Lower lobe of right lung (tissue), 2 donors: ENCODE results near the gene BACH1. TPM values are rescaled to one million over a fixed set of nuclear protein-coding genes. Genes with fewer than 3 reads are reported as not detected.

Source experiments
- ATAC-seq, 2 donors: fragments of 200-7000 bp; cut with Tn5 transposase; one replicate each; pipeline ENCODE4 v1.9.1; 2020 to 2022; ENCODE audit warnings: mild to moderate bottlenecking in 2 of 2, moderate library complexity in 2 of 2
- DNase-seq: peaks from one replicate; pipeline ENCODE4 v3.0.0-alpha.2; 2020
- H3K27ac ChIP-seq: fragments of 200-600 bp; one replicate; pipeline ENCODE4 v1.8.0; 2022
- H3K27me3 ChIP-seq: fragments of 200-600 bp; one replicate; pipeline ENCODE4 v1.8.0; 2022; ENCODE audit warnings: low read depth
- H3K36me3 ChIP-seq: fragments of 200-600 bp; one replicate; pipeline ENCODE4 v1.8.0; 2022; ENCODE audit warnings: mild to moderate bottlenecking
- H3K4me1 ChIP-seq: fragments of 200-600 bp; one replicate; pipeline ENCODE4 v1.8.0; 2022
- H3K4me3 ChIP-seq: fragments of 200-600 bp; one replicate; pipeline ENCODE4 v1.8.0; 2022; ENCODE audit warnings: mild to moderate bottlenecking
- H3K9me3 ChIP-seq: fragments of 200-600 bp; one replicate; pipeline ENCODE4 v1.8.0; 2022
- intact Hi-C: fragments of 100-400 bp; cut with DNase I; formaldehyde crosslinking; loops from one replicate; pipeline ENCODE4 v1.11.0; 2022
- total RNA-seq: library from RNA; stranded (reverse); fragmentation: NEBNext Ultra II Directional; extraction: Animal tissue kit (Norgen Biotek cat#: 25700); gene quantifications from one replicate; pipeline ENCODE4 v1.2.1, GENCODE V29; 2021
- TF ChIP-seq, protein P1 (sequence below): fragments of 200-600 bp; IDR thresholded peaks from one replicate; pipeline ENCODE4 v1.8.0; 2022; ENCODE audit warnings: antibody characterized with exemption, mild to moderate bottlenecking
- donor health status: DM: no; HTN: yes; CAD: no; lungs with severe emphysema.

The BACH1 gene
- total RNA-seq, 1 donor from 2014 or later = 148 TPM

DNA sequence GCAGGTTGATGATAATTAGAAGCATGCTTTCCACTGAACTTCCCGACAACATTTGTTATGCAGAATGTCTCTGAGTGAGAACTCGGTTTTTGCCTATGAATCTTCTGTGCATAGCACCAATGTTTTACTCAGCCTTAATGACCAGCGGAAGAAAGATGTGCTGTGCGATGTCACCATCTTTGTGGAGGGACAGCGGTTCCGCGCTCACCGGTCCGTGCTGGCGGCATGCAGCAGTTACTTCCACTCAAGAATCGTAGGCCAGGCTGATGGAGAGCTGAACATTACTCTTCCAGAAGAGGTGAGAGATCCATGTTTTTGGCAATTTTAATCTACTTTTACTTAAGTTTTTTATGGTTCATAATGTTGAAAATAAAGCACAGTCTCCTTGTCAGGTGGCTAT lies 22.5 kb downstream of the BACH1 start:
- peaks cover 43% of the 10 kb centered on the region for H3K4me1 ChIP-seq
- ATAC-seq (no peak), DNase-seq (no peak)
- H3K4me3 ChIP-seq = no peak overlapping the region
- no peaks in the 10 kb centered on the region for H3K9me3 ChIP-seq
- intact Hi-C loops = no loop called here
- no peak overlapping the region for H3K27ac ChIP-seq
- TF ChIP-seq, protein P1, sequence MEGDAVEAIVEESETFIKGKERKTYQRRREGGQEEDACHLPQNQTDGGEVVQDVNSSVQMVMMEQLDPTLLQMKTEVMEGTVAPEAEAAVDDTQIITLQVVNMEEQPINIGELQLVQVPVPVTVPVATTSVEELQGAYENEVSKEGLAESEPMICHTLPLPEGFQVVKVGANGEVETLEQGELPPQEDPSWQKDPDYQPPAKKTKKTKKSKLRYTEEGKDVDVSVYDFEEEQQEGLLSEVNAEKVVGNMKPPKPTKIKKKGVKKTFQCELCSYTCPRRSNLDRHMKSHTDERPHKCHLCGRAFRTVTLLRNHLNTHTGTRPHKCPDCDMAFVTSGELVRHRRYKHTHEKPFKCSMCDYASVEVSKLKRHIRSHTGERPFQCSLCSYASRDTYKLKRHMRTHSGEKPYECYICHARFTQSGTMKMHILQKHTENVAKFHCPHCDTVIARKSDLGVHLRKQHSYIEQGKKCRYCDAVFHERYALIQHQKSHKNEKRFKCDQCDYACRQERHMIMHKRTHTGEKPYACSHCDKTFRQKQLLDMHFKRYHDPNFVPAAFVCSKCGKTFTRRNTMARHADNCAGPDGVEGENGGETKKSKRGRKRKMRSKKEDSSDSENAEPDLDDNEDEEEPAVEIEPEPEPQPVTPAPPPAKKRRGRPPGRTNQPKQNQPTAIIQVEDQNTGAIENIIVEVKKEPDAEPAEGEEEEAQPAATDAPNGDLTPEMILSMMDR = no peak
- H3K36me3 ChIP-seq = peaks cover 34% of the 10 kb centered on the region
- no peaks in the 10 kb centered on the region for H3K27me3 ChIP-seq

DNA sequence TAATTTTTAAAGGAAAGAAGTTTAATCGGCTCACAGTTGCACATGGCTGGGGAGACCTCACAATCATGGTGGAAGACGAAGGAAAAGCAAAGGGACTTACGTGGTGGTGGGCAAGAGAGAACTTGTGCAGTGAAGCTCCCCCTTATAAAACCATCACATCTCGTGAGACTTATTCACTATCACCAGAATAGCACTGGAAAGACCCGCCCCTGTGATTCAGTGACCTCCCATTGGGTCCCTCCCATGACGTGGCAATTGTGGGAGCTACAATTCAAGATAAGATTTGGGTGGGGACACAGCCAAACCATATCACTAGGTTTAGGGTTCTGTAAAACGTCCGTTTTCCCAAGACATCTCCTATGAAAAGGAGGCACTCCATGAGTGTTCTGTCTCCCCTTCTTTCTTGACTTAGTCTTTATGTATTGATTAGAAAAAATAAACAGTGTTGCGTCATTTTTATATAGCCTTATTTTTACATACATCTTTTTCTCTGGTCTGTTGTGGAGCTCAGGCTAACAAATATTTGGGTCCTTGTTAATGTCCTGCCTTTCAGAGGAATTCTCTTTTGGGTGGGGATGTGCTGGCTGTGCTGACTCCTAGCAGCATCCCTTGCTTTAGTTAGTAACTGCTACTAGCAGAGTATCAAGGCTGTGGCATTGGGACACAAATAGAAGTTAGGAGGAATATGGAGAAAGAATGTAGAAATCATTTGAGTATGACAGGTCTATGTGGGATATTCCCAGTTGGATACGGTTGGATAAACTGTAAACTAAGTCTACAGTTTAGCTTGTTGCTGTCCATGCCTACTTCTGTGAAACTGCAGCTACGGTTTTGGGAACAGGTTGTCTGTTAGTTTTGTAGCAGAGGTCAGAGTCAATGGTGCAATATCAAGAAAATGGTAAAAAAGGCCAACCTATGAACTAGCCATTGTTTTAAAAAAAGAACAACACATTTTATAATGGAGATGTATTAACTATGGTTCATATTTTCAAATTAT lies 23.5 kb downstream of the BACH1 start:
- Histone ChIP-seq H3K4me3 (no peak overlapping the region), H3K27me3 (no peaks in the 10 kb centered on the region), H3K9me3 (no peaks in the 10 kb centered on the region), H3K27ac (no peak overlapping the region), H3K36me3 (peaks cover 44% of the 10 kb centered on the region), H3K4me1 (peaks cover 34% of the 10 kb centered on the region)
- ATAC-seq (no peak), DNase-seq (no peak)
- intact Hi-C loops = no loop called here
- TF ChIP-seq, protein P1 = no peak

DNA sequence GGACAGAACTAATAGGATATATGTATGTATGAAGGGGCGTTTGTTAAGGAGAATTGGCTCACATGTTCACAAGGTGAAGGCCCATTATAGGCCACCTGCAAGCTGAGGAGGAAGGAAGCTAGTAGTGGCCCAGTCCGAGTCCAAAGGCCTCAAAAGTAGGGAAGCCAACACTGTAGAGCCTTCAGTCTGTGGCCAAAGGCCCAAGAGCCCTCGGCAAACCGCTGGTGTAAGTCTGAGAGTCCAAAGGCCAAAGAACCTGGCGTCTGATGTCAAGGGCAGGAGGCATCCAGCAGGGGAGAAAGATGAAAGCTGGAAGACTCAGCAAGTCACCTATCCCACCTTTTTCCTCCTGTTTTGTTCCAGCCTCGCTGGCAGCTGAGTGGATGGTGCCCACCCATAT lies 24.5 kb downstream of the BACH1 start:
- Histone ChIP-seq H3K4me3 (no peak overlapping the region), H3K36me3 (peaks cover 53% of the 10 kb centered on the region), H3K9me3 (no peaks in the 10 kb centered on the region), H3K4me1 (peaks cover 25% of the 10 kb centered on the region), H3K27ac (no peak overlapping the region), H3K27me3 (no peaks in the 10 kb centered on the region)
- intact Hi-C loops = no loop called here
- TF ChIP-seq, protein P1 = no peak
- ATAC-seq (no peak), DNase-seq (no peak)

DNA sequence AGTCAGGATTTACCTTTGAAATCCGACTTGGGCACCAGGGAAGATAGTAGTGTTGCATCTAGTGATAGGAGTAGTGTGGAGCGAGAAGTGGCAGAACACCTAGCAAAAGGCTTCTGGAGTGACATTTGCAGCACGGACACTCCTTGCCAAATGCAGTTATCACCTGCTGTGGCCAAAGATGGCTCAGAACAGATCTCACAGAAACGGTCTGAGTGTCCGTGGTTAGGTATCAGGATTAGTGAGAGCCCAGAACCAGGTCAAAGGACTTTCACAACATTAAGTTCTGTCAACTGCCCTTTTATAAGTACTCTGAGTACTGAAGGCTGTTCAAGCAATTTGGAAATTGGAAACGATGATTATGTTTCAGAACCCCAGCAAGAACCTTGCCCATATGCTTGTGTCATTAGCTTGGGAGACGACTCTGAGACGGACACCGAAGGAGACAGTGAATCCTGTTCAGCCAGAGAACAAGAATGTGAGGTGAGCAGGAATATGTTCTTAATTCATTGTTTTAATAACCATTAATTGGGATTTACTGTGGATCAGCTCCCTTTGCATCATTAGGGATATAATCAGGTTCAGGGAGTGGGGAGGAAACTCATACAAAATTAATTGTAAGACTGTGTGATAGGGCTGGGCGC lies 28.3 kb downstream of the BACH1 start:
- no peak for ATAC-seq
- DNase-seq = no peak
- H3K27me3 ChIP-seq = no peaks in the 10 kb centered on the region
- H3K4me3 ChIP-seq = no peak overlapping the region
- peaks cover 70% of the 10 kb centered on the region for H3K36me3 ChIP-seq
- no peak overlapping the region for H3K27ac ChIP-seq
- H3K9me3 ChIP-seq = no peaks in the 10 kb centered on the region
- intact Hi-C loops = no loop called here
- TF ChIP-seq, protein P1 = no peak
- H3K4me1 ChIP-seq = no peaks in the 10 kb centered on the region

DNA sequence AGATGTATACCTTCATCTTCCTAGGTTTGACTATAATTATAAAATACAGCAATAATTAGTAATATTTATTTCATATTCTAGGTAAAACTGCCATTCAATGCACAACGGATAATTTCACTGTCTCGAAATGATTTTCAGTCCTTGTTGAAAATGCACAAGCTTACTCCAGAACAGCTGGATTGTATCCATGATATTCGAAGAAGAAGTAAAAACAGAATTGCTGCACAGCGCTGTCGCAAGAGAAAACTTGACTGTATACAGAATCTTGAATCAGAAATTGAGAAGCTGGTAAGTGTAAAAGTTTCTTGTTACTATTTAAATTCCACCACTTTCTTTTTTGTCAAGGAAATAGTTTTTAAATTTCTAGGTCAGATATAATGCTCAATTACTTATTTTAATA lies 30.7 kb downstream of the BACH1 start:
- Histone ChIP-seq H3K4me3 (no peak overlapping the region), H3K9me3 (no peaks in the 10 kb centered on the region), H3K36me3 (peaks cover 71% of the 10 kb centered on the region), H3K27me3 (no peaks in the 10 kb centered on the region), H3K4me1 (peaks cover 6% of the 10 kb centered on the region), H3K27ac (no peak overlapping the region)
- DNase-seq = no peak
- TF ChIP-seq, protein P1 = no peak
- ATAC-seq = no peak
- intact Hi-C loops = no loop called here
